ENCODE results near the gene OTUB1. TPM values are rescaled to one million over a fixed set of nuclear protein-coding genes. Genes with fewer than 3 reads are reported as not detected.

The OTUB1 gene
- total RNA-seq, 3 donors from 2014 or later (not counting 1 experiment from before 2014, with no cell fraction given), result 73.6 to 88.9 (median 82.4) TPM

- no peaks in the 10 kb centered on the region for H3K27me3 Mint-ChIP-seq (ENCODE audit: low read depth in 2 of 2)
- no peak overlapping the region for H3K4me3 Mint-ChIP-seq
- no peak overlapping the region for H3K27ac Mint-ChIP-seq
- no peak for TF ChIP-seq CTCF (IDR thresholded peaks at IDR 0.05)
- Histone ChIP-seq H3K4me3 (ENCODE audit: low read length) (no peak overlapping the region), H3K9me3 (ENCODE audit: control insufficient read depth, insufficient read depth, low read length) (peaks cover 3% of the 10 kb centered on the region), H3K27ac (ENCODE audit: low read length) (no peak overlapping the region), H3K4me1 (ENCODE audit: control insufficient read depth, insufficient read depth, low read length) (no peaks in the 10 kb centered on the region), H3K27me3 (ENCODE audit: control insufficient read depth, insufficient read depth, low read length) (no peaks in the 10 kb centered on the region), H3K36me3 (ENCODE audit: control insufficient read depth, insufficient read depth, low read length) (no peaks in the 10 kb centered on the region)
- DNase-seq, result no peak
- H3K4me1 Mint-ChIP-seq, result peaks cover 0 to 17% of the 10 kb centered on the region in 2 donors
- peaks cover 0 to 5% of the 10 kb centered on the region in 2 donors for H3K9me3 Mint-ChIP-seq
- intact Hi-C loops (cut with micrococcal nuclease), result no loop called here
- WGBS (ENCODE audit: insufficient coverage), result 96% methylated on average over 11 of the region's 11 CpGs
- ATAC-seq, result no peak
- H3K36me3 Mint-ChIP-seq, result no peaks in the 10 kb centered on the region
These were observed 28.1 kb downstream of the OTUB1 start for GRCh38 chr11:64014356-64014755.

GRCh38 chr11:64015510-64015909, 29.3 kb downstream of the OTUB1 start:
- Mint-ChIP-seq H3K9me3 (peaks cover 0 to 5% of the 10 kb centered on the region in 2 donors), H3K27me3 (ENCODE audit: low read depth in 2 of 2) (no peaks in the 10 kb centered on the region), H3K4me3 (no peak overlapping the region), H3K36me3 (no peaks in the 10 kb centered on the region), H3K4me1 (peaks cover 0 to 9% of the 10 kb centered on the region in 2 donors), H3K27ac (no peak overlapping the region)
- WGBS (ENCODE audit: insufficient coverage), result 90% methylated on average over 20 of the region's 20 CpGs
- intact Hi-C loops (cut with micrococcal nuclease), result no loop called here
- no peak overlapping the region for H3K4me3 ChIP-seq (ENCODE audit: low read length)
- H3K9me3 ChIP-seq (ENCODE audit: control insufficient read depth, insufficient read depth, low read length), result no peaks in the 10 kb centered on the region
- no peak for TF ChIP-seq CTCF (IDR thresholded peaks at IDR 0.05)
- H3K27me3 ChIP-seq (ENCODE audit: control insufficient read depth, insufficient read depth, low read length), result no peaks in the 10 kb centered on the region
- ATAC-seq (no peak), DNase-seq (no peak)
- no peaks in the 10 kb centered on the region for H3K4me1 ChIP-seq (ENCODE audit: control insufficient read depth, insufficient read depth, low read length)
- no peaks in the 10 kb centered on the region for H3K36me3 ChIP-seq (ENCODE audit: control insufficient read depth, insufficient read depth, low read length)
- no peak overlapping the region for H3K27ac ChIP-seq (ENCODE audit: low read length)

GRCh38 chr11:64015935-64016845, 30.0 kb downstream of the OTUB1 start:
- no peaks in the 10 kb centered on the region for H3K36me3 Mint-ChIP-seq
- H3K4me1 Mint-ChIP-seq, result peaks cover 0 to 2% of the 10 kb centered on the region in 2 donors
- H3K4me3 Mint-ChIP-seq, result no peak overlapping the region
- Histone ChIP-seq H3K27ac (ENCODE audit: low read length) (no peak overlapping the region), H3K36me3 (ENCODE audit: control insufficient read depth, insufficient read depth, low read length) (no peaks in the 10 kb centered on the region), H3K9me3 (ENCODE audit: control insufficient read depth, insufficient read depth, low read length) (no peaks in the 10 kb centered on the region), H3K4me1 (ENCODE audit: control insufficient read depth, insufficient read depth, low read length) (no peaks in the 10 kb centered on the region), H3K27me3 (ENCODE audit: control insufficient read depth, insufficient read depth, low read length) (no peaks in the 10 kb centered on the region), H3K4me3 (ENCODE audit: low read length) (no peak overlapping the region)
- no peak for DNase-seq
- intact Hi-C loops (cut with micrococcal nuclease), result no loop called here
- 92% methylated on average over 35 of the region's 35 CpGs for WGBS (ENCODE audit: insufficient coverage)
- H3K27ac Mint-ChIP-seq, result no peak overlapping the region
- TF ChIP-seq CTCF (IDR thresholded peaks at IDR 0.05), result no peak
- H3K9me3 Mint-ChIP-seq, result no peaks in the 10 kb centered on the region
- no peaks in the 10 kb centered on the region for H3K27me3 Mint-ChIP-seq (ENCODE audit: low read depth in 2 of 2)
- no peak for ATAC-seq

GRCh38 chr11:64017945-64018224, 31.6 kb downstream of the OTUB1 start:
- no peak for TF ChIP-seq CTCF (IDR thresholded peaks at IDR 0.05)
- WGBS (ENCODE audit: insufficient coverage), result 92% methylated on average over 7 of the region's 7 CpGs
- Mint-ChIP-seq H3K4me3 (no peak overlapping the region), H3K27me3 (ENCODE audit: low read depth in 2 of 2) (no peaks in the 10 kb centered on the region), H3K36me3 (no peaks in the 10 kb centered on the region), H3K27ac (no peak overlapping the region), H3K4me1 (no peaks in the 10 kb centered on the region), H3K9me3 (no peaks in the 10 kb centered on the region)
- Histone ChIP-seq H3K27me3 (ENCODE audit: control insufficient read depth, insufficient read depth, low read length) (no peaks in the 10 kb centered on the region), H3K9me3 (ENCODE audit: control insufficient read depth, insufficient read depth, low read length) (no peaks in the 10 kb centered on the region), H3K4me3 (ENCODE audit: low read length) (no peak overlapping the region), H3K27ac (ENCODE audit: low read length) (no peak overlapping the region), H3K4me1 (ENCODE audit: control insufficient read depth, insufficient read depth, low read length) (no peaks in the 10 kb centered on the region), H3K36me3 (ENCODE audit: control insufficient read depth, insufficient read depth, low read length) (no peaks in the 10 kb centered on the region)
- intact Hi-C loops (cut with micrococcal nuclease), result no loop called here
- ATAC-seq (no peak), DNase-seq (no peak)

Measured in natural killer cell (primary cell).